GM19455 (cell line): Measurements from ENCODE around the gene BICD2.

ENCODE experiments used
- ATAC-seq: cut with Tn5 transposase; IDR thresholded peaks from one replicate; pipeline ENCODE4 v1.9.1; 2021; ENCODE audit not compliant: unreplicated experiment

The BICD2 gene

DNA sequence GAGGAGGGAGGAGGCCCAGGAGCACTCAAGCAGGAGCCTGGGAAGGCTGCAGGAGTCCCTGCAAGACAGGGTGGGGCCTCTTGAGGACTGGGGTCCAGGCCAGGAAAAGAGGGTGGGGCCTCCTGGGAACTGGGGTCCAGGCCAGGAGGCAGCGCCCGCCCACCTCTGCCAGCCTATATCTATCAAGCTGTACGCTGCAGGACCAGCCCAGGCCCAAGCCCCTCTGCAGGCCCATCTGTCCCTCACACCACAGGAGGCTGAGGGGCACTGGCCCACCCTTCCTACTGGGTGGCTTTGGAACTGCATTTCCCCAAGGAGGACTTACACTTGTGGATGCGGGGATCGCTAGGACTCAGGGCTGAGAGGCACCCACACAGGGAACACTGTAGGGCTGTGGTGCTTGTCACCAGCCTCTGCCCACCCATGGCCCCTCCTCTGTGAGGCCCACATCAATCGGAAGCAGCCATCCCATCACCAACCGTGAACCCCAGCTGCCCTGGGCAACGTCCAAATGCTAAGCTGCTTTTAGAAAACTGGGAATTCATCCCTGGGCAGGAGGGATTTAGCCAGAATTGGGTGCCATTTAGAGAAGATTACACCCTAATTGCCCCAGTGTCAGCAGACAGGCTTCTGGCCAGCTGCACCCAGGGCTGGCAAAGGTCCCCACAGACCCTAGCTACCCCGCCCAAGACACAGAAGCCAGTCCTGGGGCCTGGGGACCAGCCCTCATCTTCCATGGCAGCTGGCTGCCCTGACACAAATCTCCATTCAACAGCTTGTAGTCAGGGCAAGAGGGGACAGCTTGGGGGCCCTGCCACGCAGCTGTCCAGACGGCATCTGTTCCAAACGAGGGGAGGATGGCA lies 15.3 kb downstream of the BICD2 start:
- no peak for ATAC-seq

DNA sequence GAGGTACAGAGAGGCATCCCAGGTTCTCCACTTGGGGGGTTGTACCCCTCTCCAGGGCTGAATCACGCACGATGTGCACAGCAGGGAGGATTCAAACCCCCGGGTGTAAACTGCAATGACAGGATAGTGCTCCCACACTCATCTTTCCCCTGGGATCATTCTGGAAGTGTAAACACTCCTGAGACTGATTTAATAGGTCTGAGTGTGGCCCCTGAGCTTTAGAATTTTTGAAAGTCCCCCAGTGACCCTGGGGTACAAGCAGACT lies 16.5 kb downstream of the BICD2 start:
- no peak for ATAC-seq

DNA sequence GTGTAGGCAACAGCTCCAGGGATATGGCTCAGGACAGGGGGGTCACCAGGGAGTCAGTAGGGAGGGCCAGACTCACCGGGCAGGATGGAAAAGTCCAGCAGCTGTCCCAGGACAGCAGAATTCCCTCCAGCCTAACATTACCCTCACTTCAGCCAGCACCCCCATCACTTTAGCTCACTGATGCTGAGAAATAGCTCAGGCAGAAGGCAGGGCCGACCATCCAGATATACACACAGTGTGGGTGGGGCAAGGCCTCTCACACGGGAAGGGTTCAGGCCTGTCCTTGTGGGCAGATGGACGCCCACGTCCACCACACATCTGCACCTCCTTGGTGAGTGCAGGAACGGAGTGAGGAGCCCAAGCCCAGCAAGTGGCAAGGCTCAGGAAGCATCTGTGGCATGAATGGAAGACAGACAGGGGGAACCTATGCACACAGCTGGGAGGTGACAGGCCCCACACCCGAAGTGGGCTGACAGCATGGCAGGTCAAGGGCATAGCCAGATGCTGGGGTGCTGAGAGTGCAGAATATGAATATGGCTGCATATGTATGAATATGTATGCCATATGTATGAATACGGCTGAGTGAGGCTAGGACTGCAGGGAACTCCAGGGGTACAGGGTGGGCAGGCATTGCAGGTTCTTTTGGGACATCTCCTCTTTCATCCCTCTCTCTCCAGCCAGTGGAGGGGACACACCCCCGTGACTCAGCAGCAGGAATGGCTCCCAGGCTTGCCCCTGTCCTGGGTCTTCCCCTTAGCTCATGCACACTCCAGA lies 17.0 kb downstream of the BICD2 start:
- ATAC-seq = no peak

DNA sequence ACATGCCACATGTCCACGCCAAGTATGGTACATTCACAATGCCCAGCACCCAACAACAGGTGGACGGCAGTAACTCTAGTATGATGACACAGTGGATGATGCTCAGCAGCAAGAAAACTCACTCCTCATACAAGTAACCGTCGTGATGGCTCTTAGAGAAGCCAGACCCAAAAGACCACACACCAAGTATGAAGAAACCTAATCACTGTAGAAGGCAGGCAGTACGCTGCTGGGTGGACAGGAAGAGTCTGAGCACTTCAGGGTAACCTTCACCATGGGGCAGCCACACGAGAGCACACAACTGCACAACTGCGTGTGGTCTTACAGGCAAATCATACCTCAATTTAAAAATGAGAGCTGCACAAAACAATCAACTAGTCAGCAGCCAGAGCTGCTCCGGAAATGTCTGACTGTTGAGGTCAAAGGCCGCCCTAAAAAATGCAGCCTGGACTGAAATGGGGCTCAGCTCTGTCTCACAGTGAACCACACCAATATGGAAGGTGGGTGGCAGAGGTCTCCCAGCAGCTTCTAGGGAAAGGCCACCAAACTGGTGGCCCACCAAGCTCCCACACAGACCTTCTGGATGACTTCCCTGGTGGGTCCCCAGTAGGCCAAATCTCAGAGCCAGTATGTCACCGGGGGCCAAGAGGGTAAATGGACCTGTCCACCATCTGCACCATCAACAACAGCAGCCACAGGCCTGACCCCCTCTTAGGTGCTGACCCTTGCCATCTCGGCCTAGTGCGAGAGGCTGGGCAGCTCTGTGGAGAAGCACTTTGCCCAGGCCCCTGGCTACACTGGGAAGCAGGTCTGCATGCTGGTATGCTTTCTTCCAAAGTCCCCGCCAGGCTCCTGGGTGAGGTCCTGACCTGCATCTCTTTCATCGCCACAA lies 17.8 kb downstream of the BICD2 start:
- no peak for ATAC-seq

DNA sequence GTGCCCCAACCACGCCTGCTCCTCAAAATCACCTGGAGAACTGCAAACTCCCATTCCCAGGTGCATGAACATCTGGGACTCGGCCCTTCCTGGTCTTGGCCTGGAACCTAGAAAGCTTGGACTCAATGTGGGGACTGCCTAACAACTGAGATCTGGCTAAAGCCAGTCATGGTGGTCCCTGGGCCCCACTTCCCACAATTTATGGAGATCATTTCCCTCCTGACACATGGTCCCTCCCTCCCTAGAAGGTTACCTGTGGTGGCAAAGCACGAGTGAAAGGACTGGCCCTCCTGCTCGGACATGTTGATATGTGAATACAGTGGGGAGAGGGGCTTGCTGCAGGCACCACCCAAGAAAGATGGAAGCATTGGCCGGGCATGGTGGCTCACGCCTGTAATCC lies 18.8 kb downstream of the BICD2 start:
- ATAC-seq = no peak

DNA sequence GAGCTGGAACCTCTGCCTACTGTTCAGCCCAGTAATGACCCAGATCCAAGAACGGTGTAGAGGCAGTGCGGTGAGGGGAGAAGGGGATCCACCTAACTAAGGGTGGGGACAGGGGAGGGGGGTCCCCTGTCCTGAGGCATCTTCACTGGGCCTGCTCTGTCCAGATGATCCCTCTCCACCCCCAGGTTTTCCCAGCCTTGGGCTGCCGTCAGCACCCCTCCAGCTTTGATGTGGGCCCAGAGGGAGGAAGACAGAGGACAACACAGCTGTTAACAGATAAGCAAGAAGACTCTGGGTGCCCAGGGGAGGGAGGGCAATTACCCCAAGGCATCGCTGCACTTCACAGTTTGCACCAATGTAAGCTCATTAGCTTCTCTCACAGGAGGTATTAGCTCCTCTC lies 19.3 kb downstream of the BICD2 start:
- ATAC-seq = no peak

DNA sequence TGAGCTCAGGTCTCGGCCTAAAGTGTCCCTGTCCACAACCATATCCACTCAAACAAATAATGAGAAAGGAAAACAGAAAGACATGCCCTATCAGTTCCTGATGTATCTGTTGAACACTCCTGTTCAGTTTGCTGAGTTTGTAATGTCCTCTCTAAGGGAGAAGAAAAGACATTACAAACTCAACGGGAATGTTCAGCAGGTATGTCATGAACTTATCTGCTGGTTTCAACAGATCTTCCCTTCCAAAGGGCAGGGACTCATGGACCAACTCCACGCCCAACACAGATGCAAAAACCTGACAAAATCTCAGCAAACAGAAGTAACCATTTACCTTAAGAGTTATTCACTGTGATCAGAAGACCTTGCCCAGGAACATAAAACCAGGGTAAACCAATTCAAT lies 23.7 kb downstream of the BICD2 start:
- ATAC-seq = no peak

DNA sequence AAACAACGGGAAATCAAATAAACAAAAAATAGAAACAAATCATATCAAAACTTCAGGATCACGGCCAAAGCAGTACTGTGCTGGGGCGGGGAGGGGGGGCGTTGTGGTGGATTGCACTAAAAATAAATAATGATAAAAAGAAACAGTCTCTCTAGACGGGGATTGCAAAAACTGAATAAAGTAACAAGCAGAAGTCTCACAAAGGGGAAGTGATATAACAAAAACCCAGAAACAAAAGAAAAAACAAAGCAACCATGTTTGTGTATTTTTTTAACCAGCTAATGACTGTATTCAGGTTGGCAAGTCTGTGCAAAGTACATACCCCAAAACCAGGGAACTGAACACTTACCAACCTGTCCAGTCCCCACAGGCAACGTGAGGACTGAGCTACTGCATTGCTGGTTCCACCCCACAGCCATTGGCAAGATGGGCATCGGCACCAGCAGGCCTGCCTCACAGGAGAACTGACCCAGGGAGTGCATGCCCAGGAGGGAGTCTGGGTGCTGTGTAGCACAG lies 24.1 kb downstream of the BICD2 start:
- no peak for ATAC-seq

DNA sequence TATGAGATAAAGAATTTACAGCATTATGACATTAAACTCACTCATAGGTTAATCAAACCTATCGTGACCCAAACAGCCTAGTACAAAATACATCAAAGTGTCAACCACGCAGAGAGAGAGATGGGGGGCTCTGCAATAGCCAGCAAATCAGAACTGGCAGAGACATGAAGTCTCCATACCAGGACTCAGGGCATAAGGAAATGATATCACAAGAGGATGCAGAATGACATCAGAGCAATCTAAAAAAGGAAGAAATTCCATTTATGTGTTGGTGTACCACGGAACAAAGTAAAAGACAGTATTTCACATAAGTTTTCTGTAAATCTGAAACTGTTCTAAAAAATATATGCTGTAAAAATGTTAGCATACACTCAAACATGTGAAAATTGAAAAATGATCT lies 24.6 kb downstream of the BICD2 start:
- ATAC-seq = no peak

DNA sequence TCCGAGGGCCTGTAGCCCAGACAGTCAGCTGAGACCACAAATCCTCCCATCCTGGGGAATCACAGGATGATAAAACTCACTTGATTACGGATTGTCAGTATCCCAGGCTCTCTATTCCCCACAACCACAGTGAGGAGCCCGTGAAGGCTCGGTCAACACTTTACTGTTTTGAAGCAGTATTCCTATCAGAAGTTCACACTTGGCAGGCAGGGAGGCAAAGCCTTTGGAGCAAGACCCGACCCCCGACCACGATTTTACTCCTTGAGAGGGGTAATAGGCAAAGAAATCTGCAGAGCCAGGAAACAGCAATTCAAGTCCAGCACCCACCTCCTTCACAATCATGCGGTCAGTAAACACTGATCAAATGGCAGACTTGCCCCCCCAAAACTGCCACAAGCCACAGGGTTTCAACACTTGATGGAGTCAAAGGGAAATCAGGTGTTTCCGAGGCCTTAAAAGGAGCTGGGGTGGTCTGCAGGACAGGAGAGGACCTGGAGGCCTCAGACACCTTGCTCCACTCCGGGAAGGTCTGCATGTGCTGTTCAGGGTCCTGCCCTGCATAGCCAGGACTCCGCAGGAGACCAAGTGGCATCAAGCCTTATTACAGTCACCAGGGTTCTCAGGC lies 25.2 kb downstream of the BICD2 start:
- no peak for ATAC-seq

DNA sequence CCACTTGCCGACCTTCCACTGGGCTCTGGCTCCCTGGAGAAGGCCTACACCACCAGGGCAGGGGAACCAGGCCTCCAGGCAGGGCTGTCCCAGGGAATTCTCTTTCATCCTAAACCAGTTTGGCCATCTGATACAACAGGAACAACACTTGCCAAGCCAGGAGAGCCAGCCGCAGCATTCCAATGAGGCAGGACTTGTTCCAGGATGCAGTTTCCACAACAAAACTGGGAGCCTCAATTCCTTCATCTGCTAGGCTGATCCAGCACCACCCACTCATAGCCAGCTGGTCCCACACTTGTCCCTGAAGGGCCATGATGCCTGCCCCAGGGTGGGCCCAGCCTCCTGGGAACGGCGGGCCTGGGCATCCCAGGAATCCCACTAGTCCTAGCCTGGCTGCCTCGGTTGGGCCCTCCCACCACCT lies 26.0 kb downstream of the BICD2 start:
- ATAC-seq = no peak

DNA sequence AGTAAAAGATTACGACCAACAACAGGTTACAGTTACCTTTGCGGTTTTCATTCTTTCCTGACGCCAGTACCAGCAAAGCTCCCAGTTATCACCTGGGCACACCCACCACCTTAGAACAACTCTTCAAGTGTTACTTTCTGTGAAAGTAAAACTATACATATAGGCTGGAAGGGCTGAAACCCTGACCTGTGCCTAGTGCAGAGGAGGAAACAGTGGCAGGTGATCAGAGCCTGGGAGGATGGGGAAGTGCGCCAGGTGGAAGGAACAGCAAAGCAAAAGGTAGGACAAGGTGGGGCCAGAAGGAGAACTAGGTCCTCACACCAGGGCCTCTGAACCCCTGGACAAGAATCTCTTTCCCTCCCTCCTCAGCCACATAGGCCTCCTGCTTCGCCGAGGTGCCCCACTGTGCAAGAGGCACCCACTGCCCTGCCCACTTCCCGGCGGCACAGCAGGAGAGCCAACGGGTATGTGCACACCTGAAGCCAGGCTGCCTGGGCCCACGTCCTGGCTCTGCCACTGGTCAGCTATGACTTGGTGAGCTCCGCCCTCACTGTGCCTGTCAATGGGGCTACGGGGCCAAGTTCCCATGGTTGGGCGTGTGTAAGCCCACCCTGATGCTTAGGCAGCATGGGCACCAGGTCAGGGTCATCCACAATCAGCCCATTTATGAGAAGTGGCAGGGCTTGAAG lies 26.9 kb downstream of the BICD2 start:
- ATAC-seq = no peak

DNA sequence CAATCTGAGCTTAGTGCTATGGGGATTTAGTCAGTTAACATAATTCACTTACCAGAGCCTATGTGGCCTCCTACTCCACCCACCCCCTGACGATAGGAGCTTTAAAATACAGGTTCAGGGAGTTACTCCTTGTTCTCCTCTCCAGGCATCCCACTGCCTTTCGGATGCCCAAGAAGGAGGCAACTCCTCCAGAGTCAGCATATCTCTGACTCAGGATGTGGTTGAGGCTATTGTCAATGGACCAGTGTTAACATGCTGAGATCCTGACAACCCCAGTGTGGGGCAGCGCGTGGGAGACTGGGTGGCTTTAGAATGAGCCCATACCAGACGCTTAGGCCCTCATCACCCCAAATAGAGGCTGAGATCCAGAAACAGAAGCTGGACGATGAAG lies 27.4 kb downstream of the BICD2 start:
- ATAC-seq = no peak

DNA sequence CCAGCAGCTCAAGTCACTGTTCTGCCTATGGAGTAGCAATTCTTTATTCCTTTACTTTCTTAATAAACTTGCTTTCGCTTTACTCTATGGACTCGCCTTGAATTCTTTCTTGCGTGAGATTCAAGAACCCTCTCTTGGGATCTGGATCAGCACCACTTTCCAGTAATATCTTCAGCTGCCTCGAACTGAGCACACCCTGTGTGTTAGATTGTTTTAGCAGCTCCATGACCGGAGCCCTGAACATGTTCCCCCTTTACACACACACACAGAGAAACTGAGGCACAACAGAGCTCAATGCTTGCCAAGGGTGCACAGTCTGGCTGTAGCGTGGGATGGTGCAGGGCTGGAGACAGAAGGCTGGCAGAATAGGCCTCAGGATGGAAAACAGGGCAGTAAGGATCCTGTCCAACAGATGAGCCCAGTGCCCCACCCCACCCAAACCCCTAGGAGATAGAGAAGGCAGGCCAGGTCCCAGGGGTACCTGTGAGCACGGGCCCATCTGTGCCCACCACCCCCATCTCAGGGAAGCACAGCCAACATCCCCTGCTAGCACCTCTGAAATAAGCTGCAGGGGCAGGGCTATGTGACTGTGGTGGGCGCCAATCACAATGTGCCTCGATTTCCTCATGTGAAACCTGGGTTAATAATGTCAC lies 27.9 kb downstream of the BICD2 start:
- no peak for ATAC-seq

DNA sequence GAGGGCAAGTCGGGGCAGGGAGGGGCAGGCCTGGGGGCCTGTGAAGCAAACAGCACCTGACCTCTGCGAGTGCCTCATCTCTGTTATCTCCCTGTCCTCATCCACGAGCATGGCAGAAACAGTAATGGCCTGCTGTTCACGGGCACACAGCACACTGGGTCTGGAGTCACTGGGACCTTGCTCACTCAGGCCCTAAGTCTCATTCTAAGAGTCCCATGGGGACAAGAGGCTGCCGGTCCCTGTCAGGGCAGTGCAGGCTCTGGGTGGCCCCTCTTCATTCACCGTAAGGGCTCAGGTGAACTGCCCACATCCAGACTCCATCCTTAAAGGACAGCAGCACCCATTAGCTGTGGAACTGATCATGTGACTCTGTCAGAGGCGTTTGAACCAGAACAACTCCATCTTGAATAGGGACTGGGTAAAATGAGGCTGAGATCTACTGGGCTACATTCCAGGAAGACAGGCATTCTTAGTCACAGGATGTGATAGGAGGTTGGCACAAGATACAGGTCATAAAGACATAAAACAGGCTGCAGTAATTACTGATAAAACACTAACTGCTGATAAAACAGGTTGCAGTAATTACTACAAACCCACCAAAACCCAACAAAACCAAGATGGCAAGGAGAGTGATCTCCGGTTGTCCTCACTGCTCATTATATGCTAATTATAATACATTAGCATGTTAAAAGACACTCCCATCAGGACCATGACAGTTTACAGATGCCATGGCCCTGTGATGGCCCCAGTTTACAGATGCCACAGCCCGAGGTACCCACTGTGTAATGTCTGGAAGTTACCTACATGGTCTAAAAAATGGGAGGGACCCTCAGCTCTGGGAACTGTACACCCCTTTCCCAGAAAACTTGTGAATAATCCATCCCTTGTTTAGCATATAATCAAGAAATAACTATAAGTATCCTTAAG lies 28.7 kb downstream of the BICD2 start:
- no peak for ATAC-seq

DNA sequence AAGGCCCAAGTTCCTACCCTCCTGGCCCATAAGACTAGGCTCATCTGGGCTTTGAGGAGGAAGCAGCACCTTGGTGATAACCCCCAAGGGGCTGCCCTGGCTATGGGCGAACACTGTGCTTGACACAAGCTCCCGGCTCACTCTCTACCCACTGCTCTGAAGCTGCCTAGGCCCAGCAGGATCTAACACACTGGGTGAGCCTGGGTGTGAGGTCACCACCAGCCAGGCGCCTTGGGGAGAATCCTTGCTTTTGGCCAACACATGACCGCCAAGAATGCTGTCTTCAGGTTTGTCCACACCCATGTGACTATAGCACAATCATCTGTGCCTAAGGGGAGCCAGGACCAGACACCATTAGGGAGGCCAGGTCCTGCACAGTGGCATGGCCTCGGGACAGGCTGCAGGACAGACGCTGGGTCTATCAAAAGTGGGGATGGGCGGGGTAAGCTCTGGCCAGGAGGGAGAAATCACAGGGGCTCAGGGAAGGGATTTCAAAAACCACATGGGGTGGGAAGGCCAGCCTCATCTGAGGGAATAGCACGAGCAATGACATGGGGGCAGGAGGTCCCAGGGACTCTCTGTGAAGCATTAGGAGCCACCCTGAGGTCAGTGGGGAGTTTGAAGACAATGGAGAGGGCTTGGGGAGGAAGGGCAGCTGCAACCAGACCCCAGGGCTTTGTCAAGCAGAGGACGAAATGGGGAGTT lies 29.6 kb downstream of the BICD2 start:
- no peak for ATAC-seq

DNA sequence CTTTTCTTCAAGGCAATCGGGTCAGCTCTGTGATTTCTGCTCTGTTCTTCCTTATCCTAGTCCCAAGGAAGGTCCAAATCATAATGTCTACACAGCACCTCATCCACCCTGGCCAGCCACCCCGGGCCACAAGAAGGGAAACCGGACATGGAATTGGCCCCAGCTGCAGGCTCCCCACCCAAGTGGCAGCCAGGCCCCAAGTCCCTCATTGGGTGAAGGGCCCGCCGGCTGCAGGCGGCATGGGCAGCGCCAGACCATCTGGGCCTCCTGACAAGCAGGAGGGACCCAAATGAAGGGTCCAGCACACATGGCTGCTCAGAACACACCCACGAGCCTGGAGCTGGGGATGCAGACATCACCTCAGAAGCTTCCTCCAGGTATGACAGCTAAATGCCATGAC lies 33.7 kb downstream of the BICD2 start:
- no peak for ATAC-seq

DNA sequence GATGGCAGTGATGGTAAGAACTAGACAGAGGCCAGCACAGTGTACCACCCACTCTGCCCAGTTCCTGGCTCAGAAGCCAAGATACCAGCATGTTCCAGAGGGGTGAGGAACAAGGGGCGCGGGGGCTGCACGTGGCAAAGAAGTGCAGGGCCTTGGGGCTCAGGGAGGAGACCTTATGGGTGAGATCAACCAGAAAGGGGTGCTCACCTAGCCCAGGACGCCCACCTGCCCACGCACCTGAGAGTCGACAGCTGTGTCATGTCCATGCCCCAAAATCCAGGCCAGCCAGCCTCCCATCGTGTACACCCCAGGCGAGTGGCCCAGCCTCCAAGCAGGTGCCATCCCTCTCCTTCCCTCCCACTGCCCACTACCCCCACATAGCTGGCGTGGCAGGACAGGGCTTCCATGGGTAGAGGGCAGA lies 34.9 kb downstream of the BICD2 start:
- no peak for ATAC-seq
